HFF-Myc (cell line): ENCODE data around the gene DIP2A.
"Not testable (repeated sequence)": the region's sequence is repeated elsewhere in the genome, so short reads cannot be mapped to it uniquely, and the experiment has no call there.

Experiments
- DNase-seq: peaks from one replicate; pipeline ENCODE4 v3.0.0-alpha.2; 2011; ENCODE audit warnings: low read depth; ENCODE audit errors: extremely low read depth
- H3K4me3 ChIP-seq: replicated peaks from 2 replicates; pipeline ENCODE4 v1.5.1; 2011; ENCODE audit warnings: low read depth, mild to moderate bottlenecking, control low read depth, low read length
- TF ChIP-seq, protein P1 (sequence below): IDR thresholded peaks from 2 replicates; pipeline ENCODE4 v1.5.1; 2012; ENCODE audit warnings: mild to moderate bottlenecking, low read depth, low read length, control low read depth; ENCODE audit errors: missing control alignments

Gene DIP2A

DNA sequence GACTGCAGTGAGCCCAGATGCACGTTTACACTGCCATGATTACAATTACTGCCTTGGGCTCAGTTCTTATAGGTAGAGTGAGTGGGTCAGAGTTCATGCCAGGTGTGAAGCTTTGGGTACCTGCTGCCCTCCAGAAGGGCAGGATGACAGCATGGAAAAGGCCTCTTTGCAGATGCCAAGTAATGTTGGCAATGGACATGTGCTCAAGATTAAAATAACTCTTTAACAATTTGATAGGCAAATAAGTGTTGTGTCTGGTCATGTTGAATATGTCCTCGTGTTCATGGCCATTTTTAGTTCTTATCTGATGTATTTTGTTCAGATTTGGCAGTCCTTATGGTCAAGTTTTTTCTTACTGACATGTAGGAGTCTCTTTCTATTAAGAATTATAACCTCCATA lies 111.4 kb downstream of the DIP2A start:
- H3K4me3 ChIP-seq = no peak overlapping the region
- no peak for DNase-seq
- TF ChIP-seq, protein P1, sequence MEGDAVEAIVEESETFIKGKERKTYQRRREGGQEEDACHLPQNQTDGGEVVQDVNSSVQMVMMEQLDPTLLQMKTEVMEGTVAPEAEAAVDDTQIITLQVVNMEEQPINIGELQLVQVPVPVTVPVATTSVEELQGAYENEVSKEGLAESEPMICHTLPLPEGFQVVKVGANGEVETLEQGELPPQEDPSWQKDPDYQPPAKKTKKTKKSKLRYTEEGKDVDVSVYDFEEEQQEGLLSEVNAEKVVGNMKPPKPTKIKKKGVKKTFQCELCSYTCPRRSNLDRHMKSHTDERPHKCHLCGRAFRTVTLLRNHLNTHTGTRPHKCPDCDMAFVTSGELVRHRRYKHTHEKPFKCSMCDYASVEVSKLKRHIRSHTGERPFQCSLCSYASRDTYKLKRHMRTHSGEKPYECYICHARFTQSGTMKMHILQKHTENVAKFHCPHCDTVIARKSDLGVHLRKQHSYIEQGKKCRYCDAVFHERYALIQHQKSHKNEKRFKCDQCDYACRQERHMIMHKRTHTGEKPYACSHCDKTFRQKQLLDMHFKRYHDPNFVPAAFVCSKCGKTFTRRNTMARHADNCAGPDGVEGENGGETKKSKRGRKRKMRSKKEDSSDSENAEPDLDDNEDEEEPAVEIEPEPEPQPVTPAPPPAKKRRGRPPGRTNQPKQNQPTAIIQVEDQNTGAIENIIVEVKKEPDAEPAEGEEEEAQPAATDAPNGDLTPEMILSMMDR = no peak

DNA sequence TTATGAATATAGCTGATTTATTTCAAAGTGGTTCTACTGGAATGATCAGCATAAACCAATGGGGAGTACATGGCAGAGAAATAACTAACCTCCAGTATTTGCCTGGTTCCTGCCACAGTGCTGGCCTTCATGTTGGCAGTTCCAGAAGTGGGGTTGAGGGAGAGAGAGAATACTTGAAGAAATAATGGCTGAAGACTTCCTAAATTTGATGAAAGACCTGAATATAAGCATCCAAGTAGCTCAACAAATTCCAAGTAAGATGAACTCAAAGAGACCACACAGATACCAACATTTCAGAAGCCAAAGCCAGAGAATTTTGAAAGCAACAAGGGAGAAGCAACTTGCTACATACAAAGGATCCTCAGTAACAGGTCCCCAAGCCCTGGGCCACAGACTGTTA lies 111.9 kb downstream of the DIP2A start:
- H3K4me3 ChIP-seq = no peak overlapping the region
- DNase-seq = no peak
- TF ChIP-seq, protein P1 = no peak

DNA sequence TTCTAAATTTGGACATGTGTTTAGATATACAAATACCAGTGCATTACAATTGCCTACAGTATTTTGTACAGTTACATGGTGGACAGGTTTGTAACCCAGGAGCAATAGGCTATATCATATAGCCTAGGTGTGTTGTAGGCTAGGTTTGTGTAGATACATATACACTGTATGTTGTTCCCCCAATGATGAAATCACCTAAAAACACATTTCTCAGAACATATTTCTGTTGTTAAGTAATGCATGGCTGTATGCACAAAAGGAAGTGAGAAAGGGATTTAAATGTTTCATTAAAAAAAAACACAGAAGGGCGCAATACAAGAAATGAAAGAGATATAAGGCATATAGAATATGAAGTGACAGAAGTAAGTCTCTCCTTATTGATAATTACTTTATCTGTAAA lies 114.2 kb downstream of the DIP2A start:
- TF ChIP-seq, protein P1 = no peak
- no peak overlapping the region for H3K4me3 ChIP-seq
- no peak for DNase-seq

DNA sequence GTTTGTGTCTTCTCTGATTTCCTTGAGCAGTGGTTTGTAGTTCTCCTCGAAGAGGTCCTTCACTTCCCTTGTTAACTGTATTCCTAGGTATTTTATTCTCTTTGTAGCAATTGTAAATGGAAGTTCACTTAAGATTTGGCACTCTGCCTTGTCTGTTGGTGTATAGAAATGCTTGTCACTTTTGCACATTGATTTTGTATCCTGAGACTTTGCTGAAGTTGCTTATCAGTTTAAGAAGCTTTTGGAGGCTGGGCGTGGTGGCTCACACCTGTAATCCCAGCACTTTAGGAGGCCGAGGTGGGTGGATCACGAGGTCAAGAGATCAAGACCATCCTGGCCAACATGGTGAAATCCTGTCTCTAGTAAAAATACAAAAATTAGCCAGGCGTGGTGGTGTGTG lies 119.1 kb downstream of the DIP2A start:
- not testable (repeated sequence) for DNase-seq, H3K4me3 ChIP-seq

DNA sequence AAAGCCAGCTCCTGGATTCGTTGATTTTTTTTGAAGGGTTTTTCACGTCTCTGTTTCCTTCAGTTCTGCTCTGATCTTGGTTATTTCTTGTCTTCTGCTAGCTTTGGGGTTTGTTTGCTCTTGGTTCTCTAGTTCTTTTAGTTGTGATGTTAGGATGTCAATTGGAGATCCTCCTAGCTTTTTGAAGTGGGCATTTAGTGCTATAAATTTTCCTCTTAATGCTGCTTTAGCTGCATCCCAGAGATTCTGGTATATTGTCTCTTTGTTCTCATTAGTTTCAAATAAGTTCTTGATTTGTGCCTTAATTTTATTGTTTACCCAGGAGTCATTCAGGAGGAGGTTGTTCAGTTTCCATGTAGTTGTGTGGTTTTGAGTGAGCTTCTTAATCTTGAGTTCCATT lies 120.7 kb downstream of the DIP2A start:
- H3K4me3 ChIP-seq, DNase-seq: not testable (repeated sequence)

DNA sequence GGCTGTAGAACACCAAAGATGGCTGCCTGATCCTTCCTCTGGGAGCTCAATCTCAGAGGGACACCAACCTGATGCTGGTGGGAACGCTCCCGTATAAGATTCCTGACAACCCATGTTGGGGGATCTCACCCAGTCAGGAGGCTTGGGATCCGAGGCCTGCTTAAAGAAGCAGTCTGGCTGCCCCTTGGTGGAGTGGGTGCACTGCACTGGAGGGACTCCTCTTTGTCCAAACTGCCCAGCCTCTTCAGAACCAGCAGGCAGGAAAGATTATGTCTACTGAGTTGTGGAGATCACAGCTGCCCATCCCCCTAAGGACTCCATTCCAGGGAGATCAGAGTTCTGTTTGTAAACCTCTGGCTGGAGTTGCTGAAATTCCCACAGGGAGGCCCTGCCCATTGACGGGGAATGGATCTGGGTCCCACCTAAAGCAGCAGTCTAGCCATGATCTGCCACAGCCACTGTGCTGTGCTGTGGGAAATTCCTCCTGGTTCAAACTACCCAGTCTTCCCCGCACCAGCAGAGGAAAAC lies 123.2 kb downstream of the DIP2A start:
- H3K4me3 ChIP-seq = no peak overlapping the region
- TF ChIP-seq, protein P1 = no peak
- no peak for DNase-seq

DNA sequence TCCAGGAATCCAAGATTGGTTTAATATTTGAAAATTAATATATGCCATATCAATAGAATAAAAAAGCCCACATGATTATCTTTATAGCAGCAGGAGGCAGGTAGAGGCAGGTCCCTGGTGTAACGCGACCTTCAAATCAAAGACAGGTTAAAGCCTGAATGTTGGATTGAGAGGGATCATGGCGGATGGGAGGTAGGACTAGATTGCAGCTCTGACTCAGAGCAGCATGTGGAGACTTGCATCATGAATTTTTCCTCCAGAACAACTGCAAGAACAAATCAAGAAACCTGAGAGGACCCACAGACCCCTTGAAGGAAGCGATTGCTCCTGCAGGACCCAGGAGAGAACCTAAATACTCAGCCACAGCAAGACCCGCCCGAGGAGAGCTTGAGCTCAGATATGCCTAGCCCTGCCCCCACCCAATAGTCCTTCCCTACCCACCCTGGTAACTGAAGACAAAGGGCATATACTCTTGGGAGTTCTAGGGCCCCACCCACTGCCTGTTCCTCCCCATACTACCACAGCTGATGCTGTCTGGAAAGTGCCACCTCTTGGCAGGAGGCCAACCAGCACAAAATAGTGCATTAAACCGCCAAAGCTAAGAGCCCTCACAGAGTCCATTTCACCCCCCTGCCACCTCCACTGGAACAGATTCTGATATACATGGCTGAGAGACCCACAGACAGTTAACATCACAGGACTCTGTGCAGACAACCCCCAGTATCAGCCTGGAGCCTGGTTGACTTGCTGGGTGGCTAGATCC lies 126.7 kb downstream of the DIP2A start:
- H3K4me3 ChIP-seq = no peak overlapping the region
- TF ChIP-seq, protein P1 = no peak
- DNase-seq = no peak

DNA sequence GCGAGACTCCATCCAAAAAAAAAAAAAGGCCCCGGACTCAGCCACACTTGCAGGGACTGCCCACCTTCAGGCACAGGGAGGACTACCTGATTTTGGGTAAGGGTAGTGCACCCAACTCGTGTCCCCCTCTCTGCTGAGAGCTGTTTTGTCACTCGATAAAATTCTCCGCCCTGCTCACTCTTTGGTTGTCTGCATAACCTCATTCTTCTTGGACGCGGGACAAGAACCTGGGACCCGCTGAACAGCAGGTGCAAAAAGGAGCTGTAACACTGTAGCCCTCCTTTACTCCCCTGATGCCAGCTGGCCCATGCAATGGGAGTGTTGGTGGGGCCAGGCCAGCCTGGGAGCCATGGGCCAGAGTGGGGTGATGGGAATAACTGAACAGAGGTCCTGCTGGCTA lies 135.6 kb downstream of the DIP2A start:
- TF ChIP-seq, protein P1 = no peak
- no peak overlapping the region for H3K4me3 ChIP-seq
- DNase-seq = no peak
